ENCODE measurements around the gene TRERF1.

Gene TRERF1

GRCh38 chr6:42176981-42177380 is 274.7 kb downstream of the TRERF1 start:
- FAIRE-seq = no peak

GRCh38 chr6:42175860-42176259 is 275.9 kb downstream of the TRERF1 start:
- no peak for FAIRE-seq
